GM21381 (cell line): ENCODE results near the gene PWWP3B.
"Not testable (repeated sequence)": the region's sequence is repeated elsewhere in the genome, so short reads cannot be mapped to it uniquely, and the experiment has no call there.

ENCODE experiments used
- ATAC-seq: cut with Tn5 transposase; IDR thresholded peaks from one replicate; pipeline ENCODE4 v1.9.1; 2021; ENCODE audit warnings: mild to moderate bottlenecking, moderate library complexity; ENCODE audit not compliant: unreplicated experiment

Gene PWWP3B

DNA sequence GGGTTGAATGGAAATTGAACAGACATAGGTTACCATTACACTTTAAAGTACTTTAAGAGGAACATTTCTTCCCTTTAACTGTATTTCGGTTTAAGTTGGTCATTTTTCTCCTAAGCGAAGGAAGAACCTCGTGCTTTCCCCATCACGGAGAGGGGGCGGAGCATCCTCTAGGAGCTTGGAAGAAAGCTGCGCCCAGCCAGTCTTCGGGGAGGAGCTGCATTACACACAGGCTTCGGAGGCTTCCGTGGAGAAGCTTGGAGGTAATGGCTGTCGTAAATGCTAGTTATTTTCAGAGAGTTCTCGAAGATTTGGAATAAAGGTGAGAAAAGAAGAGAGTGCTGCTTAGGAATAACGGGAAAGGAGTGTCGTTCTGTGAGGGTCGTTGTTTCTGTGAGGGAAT lies at the start of gene PWWP3B:
TSS of gene PWWP3B (plus strand) at position 199 of the 400 bp plus-strand sequence. CDS start 37,128 bp downstream, outside the sequence.
- no peak for ATAC-seq

- ATAC-seq: no peak
Observed at GRCh38 chrX:106139048-106139447, 29.1 kb upstream of the PWWP3B start.

DNA sequence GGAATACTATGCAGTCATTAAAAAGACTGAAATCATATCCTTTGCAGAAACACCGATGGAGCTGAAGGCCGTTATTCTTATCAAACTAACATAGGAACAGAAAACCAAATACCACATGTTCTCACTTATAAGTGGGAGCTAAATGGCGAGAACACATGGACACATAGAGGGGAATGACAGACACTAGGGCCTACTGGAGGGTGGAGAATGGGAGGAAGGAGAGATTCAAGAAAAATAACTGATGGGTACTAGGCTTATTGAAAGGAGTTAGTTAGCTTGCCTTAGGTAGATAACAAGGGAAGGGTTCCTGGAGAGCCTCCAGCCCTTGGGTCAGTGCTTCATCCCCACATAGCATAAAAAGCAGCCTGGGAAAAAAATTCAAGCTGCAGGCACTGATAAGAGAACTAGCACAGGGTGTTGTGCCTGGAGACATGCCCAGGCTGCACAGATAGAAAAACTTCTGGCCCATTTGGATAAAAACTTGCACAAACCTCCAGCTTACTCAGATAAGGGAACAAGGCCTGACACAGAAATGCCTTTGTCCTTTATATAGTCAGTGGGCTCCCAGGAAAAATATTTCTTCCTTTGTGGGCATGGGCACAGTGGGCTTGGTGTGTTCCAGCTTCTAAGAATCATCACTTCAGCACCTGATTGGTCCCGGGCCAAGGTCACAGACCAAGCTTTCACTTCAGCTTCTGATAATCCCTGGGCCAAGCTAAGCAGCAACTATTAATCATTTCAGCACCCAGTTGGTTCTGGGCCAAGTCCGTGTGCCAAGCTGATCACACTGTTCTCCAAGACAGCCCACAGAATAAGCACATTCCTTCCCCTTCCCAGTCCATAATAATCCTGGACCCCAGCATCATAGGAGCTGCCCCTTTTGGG lies 23.1 kb upstream of the PWWP3B start:
- ATAC-seq: no peak

DNA sequence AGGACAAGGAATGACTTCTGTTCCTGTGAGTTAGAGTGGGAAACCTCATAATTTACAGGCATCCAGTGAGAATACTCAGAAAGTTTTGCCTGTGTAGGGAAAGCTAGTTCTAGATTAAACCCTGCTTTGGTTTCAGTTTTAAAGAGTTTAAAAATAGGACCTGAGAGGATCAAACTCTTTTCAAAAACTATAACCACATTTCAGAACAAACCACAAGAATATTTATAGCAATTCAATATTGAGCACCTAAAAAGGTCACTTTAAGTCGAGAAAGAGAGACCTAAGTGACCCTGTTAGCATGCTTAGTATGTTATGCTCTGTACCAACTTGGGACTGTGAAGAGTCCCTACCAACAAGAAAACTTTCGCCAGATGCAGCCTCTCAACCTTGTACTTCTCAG lies 17.4 kb upstream of the PWWP3B start:
- ATAC-seq: no peak

GRCh38 chrX:106159861-106160282 lies 8.2 kb upstream of the PWWP3B start:
- ATAC-seq: no peak

GRCh38 chrX:106170318-106170717 lies 2.2 kb downstream of the PWWP3B start:
- no peak for ATAC-seq

GRCh38 chrX:106171293-106171820 lies 3.3 kb downstream of the PWWP3B start:
- ATAC-seq: no peak

- ATAC-seq: no peak
Observed at GRCh38 chrX:106177106-106177981, 9.2 kb downstream of the PWWP3B start.

DNA sequence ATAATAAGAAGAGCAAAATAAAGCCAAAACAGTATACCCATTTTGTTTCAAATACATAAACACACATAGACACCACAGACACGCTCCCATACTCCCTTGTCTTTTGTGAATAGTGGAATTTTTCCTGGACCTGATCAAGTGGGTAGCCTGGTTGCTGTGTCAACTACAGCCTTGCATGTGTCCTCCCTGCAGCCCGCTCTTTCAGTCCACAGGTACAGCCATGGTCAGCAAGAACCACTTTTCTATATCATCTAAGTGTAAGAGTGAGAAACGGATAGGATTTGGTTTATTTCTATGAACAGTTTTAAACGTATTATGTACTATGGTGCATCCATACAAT lies 9.8 kb downstream of the PWWP3B start:
- ATAC-seq: no peak

DNA sequence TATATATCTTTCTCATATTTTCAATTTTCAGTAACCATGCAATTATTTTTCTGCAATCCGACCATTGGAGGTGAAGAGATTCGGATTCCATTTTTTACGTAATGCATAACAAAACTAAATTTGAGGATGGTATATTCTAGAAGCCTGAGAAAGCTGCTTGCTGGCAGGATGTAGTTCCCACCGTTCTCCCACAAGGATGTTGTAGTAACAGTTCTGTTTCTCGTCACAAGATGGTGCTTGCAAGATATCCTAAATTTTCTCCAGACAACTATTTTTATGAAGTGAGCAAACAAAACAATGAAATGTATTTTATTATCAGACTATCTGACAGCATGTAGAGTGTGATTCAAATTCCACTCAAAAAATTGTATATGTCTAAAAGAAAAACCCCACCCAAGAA lies 10.7 kb downstream of the PWWP3B start:
- ATAC-seq: no peak

- ATAC-seq: not testable (repeated sequence)
Observed at GRCh38 chrX:106183685-106184084, 15.6 kb downstream of the PWWP3B start.

- no peak for ATAC-seq
Observed at GRCh38 chrX:106201502-106202178, 33.5 kb downstream of the PWWP3B start.

- ATAC-seq: no peak
Observed at GRCh38 chrX:106203315-106203714, 35.2 kb downstream of the PWWP3B start.

GRCh38 chrX:106208154-106208553 lies 40.0 kb downstream of the PWWP3B start:
- ATAC-seq: no peak
